Measurements from ENCODE around the gene MMRN2.
A peak's percentile ranks its signal among the peaks of the same experiment; 100 is the strongest.
"Not testable (repeated sequence)": the region's sequence is repeated elsewhere in the genome, so short reads cannot be mapped to it uniquely, and the experiment has no call there.

The MMRN2 gene

DNA sequence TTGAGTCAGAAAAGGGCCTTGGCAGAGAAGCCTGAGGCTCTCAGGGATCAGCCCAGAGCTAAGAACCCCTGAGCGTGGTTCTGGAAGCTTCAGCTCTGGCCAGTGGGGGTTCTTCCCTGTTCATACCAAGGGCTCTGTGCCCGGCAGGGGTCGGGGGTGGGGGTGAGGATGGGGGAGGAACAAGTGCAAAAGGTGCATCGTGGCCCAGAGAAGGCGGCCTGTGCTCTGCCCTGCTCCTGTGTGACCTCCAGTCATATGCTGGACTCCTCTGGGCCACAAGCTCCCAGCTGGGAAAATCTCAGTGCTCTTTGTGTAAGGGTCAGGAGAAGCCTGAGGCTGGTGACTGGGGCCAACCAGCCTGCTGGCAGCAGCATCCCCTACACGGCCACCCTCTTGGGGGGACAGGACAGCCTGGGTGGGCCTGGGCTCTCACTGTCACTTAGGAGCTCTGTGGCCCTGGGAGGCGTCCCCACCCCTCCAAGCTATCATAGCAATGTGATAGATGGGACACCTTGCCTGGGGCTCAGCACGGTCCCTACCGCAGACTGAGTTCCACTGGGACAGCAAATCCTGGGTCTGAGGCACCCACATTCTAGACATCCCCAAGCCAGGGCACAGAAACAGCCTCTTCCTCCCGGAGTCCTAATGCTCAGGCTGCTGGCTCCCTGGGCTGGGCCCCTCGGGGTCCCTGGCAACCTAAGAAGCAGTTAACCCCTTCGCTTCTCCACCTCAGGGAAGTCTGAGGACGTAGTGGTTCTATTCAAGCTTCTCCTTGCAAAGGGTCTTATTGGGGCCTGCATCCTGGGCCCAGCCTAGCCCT lies 2.5 kb downstream of the MMRN2 start:
- DNase-seq = no peak

DNA sequence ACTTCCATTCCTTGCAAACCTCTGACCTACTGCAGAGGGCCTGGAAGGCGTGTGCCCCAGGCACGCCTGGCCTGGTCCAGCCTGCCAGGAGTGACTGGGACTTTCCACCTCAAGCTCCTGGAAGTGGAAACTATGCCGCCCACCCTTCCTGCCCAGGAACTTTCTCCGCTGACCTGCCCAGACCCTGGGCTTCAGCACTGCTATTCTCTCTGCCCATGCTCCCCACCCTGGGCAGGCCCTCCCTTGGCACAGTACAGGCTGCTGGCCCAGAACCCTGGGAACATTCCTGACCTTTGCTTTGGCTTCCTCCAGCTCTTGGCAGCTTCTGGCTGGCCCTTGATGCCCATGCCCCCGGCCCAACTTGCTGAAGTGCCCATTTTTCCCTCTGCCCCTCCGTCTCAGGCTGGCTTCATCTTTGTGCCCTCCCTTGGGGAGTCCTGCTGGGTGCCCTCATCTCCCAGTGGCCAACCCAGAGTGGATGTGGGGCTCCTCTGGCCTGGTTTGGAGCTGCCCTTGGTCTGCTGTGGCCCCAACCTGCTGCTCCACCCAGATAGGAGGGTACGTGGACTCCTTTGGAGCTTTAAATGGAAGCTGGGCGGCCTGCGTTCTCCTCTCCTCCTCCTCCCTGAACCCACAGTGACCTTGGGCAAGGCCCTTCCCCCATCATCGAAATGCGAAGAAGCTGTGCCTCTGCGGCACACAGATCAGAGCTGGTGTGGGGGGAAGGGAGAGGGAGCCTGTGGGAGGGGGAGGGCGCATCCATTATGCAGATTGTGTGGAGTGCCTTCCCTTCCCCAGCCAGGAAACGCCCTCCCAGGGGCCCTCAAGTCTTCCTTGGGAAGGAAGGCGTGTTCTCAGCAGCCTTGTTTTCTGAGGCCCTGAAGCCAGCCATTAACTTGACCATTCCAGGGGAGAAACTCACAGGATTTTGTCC lies 3.4 kb downstream of the MMRN2 start:
- DNase-seq = no peak

DNA sequence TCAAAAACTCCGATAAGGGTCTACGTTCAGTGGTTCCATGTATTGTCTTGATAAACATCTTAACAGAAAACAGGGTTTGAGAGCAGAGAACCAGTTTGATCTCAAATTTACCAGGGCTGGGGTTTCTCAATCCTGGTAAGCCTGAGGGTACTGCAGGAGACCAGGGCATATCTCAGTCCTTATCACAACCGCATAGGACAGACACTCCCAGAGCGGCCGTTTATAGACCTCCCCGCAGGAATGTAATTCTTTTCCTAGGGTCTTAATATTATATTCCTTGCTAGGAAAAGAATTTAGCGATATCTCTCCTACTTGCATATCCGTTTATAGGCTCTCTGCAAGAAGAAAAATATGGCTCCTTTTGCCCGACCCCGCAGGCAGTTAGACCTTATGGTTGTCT lies 4.7 kb downstream of the MMRN2 start:
- DNase-seq = not testable (repeated sequence)

GRCh38 chr10:86952106-86952505 lies 5.3 kb downstream of the MMRN2 start:
- DNase-seq = no peak

DNA sequence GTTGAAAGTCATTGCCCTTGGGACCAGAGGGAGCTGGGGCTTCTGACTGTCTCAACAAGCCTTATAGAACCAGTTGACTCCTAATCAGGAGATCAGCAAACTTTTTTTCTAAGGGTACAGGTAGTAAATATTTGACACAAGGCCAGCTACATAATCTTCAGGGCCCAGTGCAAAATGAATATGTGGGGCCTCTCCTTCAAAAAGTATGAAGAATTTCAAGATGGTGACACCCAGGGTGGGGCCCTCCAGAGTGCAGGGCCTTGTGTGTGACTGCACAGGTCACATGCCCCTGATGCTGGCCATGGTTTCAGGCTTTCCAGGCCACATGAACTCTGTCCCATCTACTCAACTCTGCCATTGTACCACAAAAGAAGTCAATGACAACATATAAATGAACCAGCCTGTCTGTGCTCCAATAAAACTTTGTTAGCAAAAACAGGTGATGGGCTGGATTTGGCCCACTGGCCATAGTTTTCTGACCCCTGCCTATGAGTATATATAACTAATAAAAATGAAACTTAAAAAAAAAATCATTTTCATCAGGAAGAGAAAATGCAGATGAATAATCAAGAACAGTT lies 6.1 kb downstream of the MMRN2 start:
- DNase-seq = no peak

GRCh38 chr10:86950349-86950748 lies 7.1 kb downstream of the MMRN2 start:
- DNase-seq = no peak

- not testable (repeated sequence) for DNase-seq
Measured at GRCh38 chr10:86947806-86948205, 9.6 kb downstream of the MMRN2 start.

GRCh38 chr10:86946213-86947155 lies 10.9 kb downstream of the MMRN2 start:
- no peak for DNase-seq

DNA sequence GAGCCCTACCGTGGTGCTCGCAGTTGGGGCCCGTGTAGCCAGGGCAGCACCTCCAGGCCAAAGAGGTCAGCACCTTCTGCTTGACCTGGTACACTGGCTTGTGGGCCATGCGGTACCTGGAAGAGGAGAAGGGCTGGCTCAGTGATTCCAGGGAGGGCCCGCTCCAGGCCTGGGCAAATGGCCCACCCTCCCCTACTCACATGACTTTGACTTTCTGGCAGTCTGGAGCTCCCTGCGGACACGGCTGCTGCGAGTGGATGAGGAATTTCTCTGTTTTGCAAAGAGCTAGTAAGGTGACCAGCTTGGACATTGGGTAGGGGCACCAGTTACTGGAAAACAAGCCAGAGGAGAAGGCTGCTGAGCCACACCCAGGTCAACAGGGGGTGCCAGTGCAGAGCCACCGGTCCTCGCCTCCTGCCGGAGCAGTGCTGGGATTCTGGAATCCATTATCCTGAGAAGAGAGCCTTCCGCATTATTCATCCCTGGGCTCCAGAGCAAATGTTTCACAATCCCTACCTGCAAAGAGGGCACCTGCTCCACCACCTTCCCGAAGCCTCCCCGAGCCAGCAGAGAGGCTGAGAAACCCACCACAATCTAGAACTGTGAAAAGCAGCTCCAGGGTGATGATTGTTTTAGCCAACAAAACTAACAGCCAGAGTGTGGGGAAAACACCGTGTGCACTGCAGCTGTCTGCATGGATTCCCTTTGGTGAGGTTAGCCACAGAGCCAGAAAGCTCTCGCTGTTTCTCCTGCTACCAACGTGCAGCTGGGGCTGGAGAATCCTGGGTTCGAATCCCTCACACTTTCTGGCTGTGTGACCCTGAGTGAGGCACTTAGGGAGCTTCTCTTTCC lies 11.8 kb downstream of the MMRN2 start:
- peak; percentile 21 for DNase-seq

GRCh38 chr10:86944907-86945306 lies 12.5 kb downstream of the MMRN2 start:
- no peak for DNase-seq

DNA sequence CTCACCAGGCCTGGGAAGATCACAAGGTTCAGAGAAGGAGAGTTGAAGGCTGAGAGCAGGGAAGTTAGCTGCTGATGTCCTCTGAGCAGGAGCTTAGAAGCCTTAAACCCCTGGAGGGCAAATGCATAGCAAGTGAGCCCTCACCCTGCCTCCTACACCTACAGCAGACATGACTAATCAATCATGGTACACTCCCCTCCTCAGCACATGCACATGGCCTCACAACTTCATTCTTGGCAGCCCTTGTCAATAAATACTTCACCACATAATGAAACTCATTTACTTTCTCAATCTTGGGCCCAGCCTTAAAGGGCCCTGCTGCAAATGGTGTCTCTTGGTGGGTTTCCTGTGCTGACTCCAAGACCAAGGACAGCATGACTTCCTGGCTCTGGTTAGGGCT lies 12.9 kb downstream of the MMRN2 start:
- DNase-seq = no peak

- no peak for DNase-seq
Measured at GRCh38 chr10:86944031-86944419, 13.4 kb downstream of the MMRN2 start.

GRCh38 chr10:86943316-86944030 lies 13.9 kb downstream of the MMRN2 start:
- no peak for DNase-seq

GRCh38 chr10:86942441-86943315 lies 14.7 kb downstream of the MMRN2 start:
- no peak for DNase-seq

GRCh38 chr10:86941991-86942421 lies 15.4 kb downstream of the MMRN2 start:
- DNase-seq = no peak

DNA sequence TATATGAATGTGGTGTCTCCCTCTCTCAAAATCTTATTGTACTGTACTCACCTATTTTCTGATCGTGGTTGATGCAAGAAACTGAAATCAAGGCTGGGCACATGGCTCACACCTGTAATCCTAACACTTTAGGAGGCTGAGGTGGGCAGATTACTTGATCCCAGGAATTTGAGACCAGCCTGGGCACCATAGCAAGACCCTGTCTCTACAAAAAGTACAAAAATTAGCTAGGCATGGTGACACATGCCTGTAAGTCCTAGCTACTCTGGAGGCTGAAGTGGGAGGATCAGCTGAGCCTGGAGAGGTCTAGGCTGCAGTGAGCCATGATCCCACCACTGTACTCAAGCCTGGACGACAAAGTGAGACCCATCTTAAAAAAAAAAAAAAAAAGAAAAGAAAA lies 16.0 kb downstream of the MMRN2 start:
- DNase-seq = no peak

- DNase-seq = no peak
Measured at GRCh38 chr10:86940677-86941076, 16.7 kb downstream of the MMRN2 start.

- not testable (repeated sequence) for DNase-seq
Measured at GRCh38 chr10:86940076-86940475, 17.3 kb downstream of the MMRN2 start.

- no peak for DNase-seq
Measured at GRCh38 chr10:86938260-86938659, 19.2 kb downstream of the MMRN2 start.

All from HCEC 1CT (cell line).